CD4-positive, alpha-beta T cell treated with Interferon alpha-2 for 1 hour (primary cell): ENCODE measurements around the gene DQX1.
"Not testable (repeated sequence)": the region's sequence is repeated elsewhere in the genome, so short reads cannot be mapped to it uniquely, and the experiment has no call there.

Experiments
- DNase-seq, 2 donors: peaks; one replicate each; pipeline ENCODE4 v3.0.0-alpha.2; 2020 to 2022

The DQX1 gene

GRCh38 chr2:74525717-74526648, at the start of gene DQX1:
Gene DQX1 (minus strand): TSS chr2:74526231. CDS start chr2:74525729, 502 bp downstream.
- DNase-seq = peak; percentile 54 to 63

- DNase-seq = no peak
Observed at GRCh38 chr2:74575320-74575719, 49.3 kb upstream of the DQX1 start.

GRCh38 chr2:74573747-74574562, 47.9 kb upstream of the DQX1 start:
- DNase-seq = peak; percentile 13 to 37

GRCh38 chr2:74572178-74572925, 46.3 kb upstream of the DQX1 start:
- no peak for DNase-seq

GRCh38 chr2:74571058-74571457, 45.0 kb upstream of the DQX1 start:
- DNase-seq = no peak

- DNase-seq = no peak
Observed at GRCh38 chr2:74569686-74570085, 43.7 kb upstream of the DQX1 start.

- no peak for DNase-seq
Observed at GRCh38 chr2:74567881-74568280, 41.9 kb upstream of the DQX1 start.

GRCh38 chr2:74566754-74567085, 40.7 kb upstream of the DQX1 start:
- no peak for DNase-seq

- DNase-seq = no peak
Observed at GRCh38 chr2:74566076-74566753, 40.2 kb upstream of the DQX1 start.

GRCh38 chr2:74564222-74564621, 38.2 kb upstream of the DQX1 start:
- no peak for DNase-seq

- no peak for DNase-seq
Observed at GRCh38 chr2:74562126-74562775, 36.2 kb upstream of the DQX1 start.

- DNase-seq = not testable (repeated sequence)
Observed at GRCh38 chr2:74561022-74561421, 35.0 kb upstream of the DQX1 start.

GRCh38 chr2:74560591-74560990, 34.6 kb upstream of the DQX1 start:
- no peak for DNase-seq

GRCh38 chr2:74559912-74560311, 33.9 kb upstream of the DQX1 start:
- DNase-seq = no peak

- no peak for DNase-seq
Observed at GRCh38 chr2:74558284-74559230, 32.5 kb upstream of the DQX1 start.

GRCh38 chr2:74556831-74557370, 30.9 kb upstream of the DQX1 start:
- no peak for DNase-seq

GRCh38 chr2:74556159-74556558, 30.1 kb upstream of the DQX1 start:
- DNase-seq = no peak

- no peak for DNase-seq
Observed at GRCh38 chr2:74555610-74556103, 29.6 kb upstream of the DQX1 start.

- peak; percentile 46 to 49 for DNase-seq
Observed at GRCh38 chr2:74554820-74555531, 28.9 kb upstream of the DQX1 start.
